SKM-1 treated with dmso at 0.1 percent for 144 hours (cell line): ENCODE data around the gene PRKG1.
"Not testable (repeated sequence)": the region's sequence is repeated elsewhere in the genome, so short reads cannot be mapped to it uniquely, and the experiment has no call there.

Experiments
- DNase-seq: peaks from one replicate; lab custom pipeline; 2025; ENCODE audit not compliant: unreplicated experiment; lab: John Stamatoyannopoulos, UW

PRKG1 gene

DNA sequence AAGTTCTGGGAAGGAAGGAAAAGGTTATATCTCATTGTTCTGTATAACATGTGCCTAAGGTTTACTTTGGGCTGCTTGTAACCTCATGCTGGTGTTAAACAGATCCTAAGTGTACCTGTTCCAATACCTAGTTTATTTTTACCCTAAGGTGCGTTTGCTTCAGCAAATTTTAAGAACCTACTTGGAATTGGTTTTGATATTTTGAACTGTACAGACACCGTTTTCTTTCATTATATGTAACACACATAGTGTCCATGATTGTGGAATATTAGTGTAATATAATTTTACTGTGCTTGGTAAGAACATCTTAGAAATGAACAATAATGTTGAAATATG is 954.2 kb downstream of the PRKG1 start:
- no peak for DNase-seq

DNA sequence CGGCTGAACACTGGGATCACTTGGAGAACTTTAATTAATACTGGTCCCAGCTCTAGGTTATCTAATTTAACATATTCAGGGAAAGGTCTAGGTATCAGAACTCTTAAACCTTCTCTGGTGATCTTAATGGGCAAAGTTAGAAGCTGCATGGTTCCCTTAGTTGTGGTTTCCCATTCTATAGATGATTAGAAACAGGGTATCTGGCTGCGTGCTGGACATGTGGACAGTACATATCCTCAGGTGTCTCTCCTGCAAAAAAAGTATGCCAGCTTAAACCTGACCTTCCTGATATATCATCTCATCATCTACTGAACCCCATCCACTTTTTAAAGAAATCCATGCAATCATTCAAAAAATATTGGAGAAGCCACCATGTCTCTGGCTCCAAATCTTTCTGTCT is 955.3 kb downstream of the PRKG1 start:
- no peak for DNase-seq

DNA sequence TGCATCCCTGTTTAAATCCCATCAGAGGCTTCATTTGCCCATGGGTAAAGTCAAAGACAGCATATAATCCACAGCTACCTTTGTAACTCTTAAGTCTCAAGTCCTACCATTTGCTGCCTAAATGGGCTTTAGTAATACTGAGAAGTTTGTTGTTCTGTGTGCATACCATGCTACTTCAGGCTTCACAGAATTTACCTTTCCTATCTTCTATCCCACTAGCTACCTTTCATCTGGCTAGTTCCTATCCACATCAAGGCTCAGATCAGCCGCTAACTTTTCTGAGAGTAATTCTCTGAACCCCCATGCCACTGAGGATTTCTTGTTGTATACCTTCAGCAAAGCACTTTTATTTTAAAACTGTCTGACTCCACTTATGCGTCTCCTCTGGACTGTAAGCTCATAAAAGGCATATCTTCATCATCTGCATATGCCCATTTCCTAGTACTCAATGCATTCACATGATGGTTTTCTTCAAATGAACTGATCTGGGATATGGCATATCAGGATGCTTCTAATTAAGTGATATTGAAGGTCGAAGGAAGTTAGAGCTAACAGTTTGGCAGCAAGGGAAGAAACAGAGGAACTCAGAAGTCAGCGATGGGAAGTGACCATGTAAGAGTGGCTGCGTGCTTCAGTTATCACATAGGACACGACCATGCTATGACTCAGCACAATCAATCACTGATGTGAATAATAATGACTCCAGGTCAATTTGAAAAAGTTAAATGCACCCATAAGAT is 955.9 kb downstream of the PRKG1 start:
- DNase-seq, result no peak

- DNase-seq, result no peak
Measured at GRCh38 chr10:52030975-52031374, 956.7 kb downstream of the PRKG1 start.

DNA sequence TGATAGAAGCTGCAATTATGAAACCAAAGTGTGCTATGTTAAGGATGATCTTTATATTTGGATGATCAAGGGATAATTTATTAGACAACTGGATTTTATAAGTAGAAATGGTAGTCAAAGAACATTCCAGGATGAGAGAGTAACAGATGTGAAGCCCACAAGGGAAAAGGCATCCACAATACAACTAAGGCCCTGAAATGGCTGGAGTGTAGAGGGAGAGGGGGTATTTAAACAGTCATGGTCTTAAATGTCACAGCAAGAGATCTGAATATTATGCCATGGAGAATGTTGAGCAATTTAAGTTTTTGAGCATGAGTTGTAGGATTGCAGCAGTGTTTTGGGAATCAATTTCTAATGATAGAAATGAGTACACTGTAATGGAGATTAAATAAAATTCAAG is 957.5 kb downstream of the PRKG1 start:
- no peak for DNase-seq

GRCh38 chr10:52032681-52033629 is 958.7 kb downstream of the PRKG1 start:
- no peak for DNase-seq

- DNase-seq, result not testable (repeated sequence)
Measured at GRCh38 chr10:52039002-52039793, 964.9 kb downstream of the PRKG1 start.

- no peak for DNase-seq
Measured at GRCh38 chr10:52040486-52040885, 966.2 kb downstream of the PRKG1 start.

- DNase-seq, result no peak
Measured at GRCh38 chr10:52043811-52044210, 969.5 kb downstream of the PRKG1 start.

GRCh38 chr10:52048051-52048450 is 973.8 kb downstream of the PRKG1 start:
- no peak for DNase-seq

DNA sequence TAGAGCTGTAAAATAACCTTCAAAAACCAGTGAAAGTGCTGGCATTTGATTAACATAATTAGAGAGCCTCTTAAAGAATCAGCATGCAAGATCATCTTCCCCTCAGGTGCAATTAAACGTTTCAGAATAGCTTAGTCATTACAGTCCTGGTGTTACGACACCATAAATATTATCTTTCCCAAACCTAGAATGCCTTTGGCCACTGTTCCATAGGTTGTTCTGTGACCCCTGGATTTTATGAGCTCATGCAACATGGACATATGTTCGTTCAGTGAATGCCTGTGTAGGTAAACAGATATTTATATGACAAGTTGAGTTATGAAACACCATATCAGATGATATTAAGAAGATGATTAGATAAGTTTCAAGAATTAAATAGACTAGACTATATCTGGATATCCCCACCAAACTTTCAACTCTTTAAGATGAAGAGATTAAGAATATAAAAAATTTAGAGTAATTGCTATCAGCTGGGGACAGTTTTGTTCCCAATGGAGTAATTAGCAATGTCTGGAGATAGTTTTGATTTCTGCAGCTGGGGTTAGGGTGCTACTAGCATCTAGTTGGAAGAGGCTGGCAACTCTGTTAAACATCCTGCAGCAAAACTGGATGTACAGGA is 976.3 kb downstream of the PRKG1 start:
- no peak for DNase-seq

GRCh38 chr10:52053497-52053896 is 979.2 kb downstream of the PRKG1 start:
- DNase-seq, result no peak

- no peak for DNase-seq
Measured at GRCh38 chr10:52056291-52056690, 982.0 kb downstream of the PRKG1 start.

DNA sequence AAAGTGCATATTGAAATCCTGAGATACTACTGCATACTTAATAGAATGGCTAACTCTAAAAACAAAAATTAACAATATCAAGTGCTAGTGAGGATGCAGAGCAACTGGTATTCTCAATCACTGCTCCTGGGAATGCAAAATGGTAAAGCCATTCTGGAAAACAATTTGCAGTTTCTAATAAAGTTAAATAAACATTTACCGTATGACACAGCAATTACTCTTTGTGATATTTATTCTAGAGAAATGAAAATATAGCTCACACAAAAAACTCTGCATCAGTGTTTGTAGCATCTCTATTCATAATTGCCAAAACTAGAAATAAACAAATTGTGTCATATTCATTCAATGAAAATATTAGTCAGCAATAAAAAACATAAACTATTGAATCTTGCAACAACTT is 984.8 kb downstream of the PRKG1 start:
- DNase-seq, result no peak

DNA sequence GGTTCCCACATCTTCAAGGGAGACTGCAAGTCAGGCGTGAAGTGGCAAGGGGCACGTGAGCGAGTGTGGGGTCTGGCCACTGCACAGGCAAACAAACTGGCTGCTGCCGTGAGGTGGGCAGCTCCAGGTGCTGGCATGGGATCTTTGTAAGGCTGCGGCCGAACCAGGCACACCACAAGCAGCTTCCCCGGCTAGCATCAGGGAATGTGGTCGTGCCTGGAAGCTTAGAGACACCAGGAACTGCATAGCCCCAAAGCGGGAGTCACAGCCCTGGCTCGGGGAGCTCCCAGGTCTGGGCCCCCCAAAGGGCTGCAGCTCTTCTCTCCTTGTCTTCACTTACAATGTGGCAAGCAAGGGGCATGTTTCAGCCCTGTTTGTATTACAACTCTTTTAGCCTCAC is 988.9 kb downstream of the PRKG1 start:
- DNase-seq, result no peak

- no peak for DNase-seq
Measured at GRCh38 chr10:52064084-52064845, 990.0 kb downstream of the PRKG1 start.

- DNase-seq, result no peak
Measured at GRCh38 chr10:52066383-52066782, 992.1 kb downstream of the PRKG1 start.

DNA sequence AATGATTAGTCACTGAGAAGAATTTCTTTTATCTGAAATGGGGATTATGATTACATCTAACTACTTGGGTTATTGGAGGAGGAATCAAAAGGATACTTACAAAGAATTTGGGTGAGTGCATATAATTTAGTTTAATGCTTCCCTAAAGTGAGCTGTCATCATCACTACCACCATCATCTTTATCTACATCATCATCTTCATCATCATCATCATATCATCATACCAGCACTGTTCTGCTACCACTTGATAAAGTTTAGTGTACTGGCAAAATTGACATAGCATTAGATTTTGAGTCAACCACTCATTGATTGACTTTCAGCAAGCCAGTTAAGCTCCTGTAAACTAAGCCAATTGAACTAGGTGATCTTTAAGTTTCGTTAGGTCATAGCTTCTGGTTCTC is 994.2 kb downstream of the PRKG1 start:
- DNase-seq, result no peak

- DNase-seq, result no peak
Measured at GRCh38 chr10:52071814-52072213, 997.5 kb downstream of the PRKG1 start.

- DNase-seq, result no peak
Measured at GRCh38 chr10:52074505-52075026, 1000.3 kb downstream of the PRKG1 start.
